ENCODE data around the gene RBMS3.

DNA sequence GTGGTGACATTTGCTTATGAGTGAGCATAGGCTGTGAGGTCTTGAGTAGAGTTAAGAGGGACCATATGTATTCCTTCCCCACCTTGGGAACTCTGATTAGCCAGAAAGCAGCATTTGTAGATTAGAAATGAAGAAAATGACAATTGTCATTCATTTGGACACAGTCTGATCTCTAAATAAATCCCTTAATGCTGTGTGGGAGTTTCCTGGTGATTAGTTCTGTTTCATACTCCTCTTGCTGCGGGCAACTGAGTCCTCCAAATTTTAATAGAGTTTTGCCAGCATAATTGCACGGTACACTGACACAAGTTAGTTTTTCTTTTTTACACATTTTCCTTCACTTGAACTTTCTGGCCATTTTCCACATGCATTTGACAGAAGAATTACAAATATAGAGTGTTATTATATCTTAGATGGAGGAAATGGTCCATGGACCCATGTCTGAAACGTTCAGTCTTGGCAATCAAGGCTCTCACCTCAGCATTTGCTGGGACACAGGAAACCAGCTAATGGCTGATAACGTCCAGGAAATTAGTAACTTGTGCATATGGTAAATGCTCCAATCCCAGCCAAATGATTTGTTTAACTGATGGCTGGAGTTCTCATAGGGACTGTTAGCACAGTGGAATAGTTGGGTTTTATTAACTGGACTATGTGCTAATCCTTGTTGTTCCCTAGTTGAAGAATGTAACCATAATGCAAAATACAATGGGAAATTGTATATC is 321.2 kb downstream of the RBMS3 start:
- TF ChIP-seq, protein P1, sequence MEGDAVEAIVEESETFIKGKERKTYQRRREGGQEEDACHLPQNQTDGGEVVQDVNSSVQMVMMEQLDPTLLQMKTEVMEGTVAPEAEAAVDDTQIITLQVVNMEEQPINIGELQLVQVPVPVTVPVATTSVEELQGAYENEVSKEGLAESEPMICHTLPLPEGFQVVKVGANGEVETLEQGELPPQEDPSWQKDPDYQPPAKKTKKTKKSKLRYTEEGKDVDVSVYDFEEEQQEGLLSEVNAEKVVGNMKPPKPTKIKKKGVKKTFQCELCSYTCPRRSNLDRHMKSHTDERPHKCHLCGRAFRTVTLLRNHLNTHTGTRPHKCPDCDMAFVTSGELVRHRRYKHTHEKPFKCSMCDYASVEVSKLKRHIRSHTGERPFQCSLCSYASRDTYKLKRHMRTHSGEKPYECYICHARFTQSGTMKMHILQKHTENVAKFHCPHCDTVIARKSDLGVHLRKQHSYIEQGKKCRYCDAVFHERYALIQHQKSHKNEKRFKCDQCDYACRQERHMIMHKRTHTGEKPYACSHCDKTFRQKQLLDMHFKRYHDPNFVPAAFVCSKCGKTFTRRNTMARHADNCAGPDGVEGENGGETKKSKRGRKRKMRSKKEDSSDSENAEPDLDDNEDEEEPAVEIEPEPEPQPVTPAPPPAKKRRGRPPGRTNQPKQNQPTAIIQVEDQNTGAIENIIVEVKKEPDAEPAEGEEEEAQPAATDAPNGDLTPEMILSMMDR (conservative IDR thresholded peaks at IDR 0.05 in 1 of 2, IDR thresholded peaks at IDR 0.05 in 1 of 2; ENCODE audit: low read depth in 1 of 2, low read length in 2 of 2): no peak
- TF ChIP-seq EZH2 (IDR thresholded peaks at IDR 0.05; ENCODE audit: low read length, missing control alignments): no peak
